CD4-positive, alpha-beta T cell treated with Interleukin-17A for 1 hour (primary cell): Measurements from ENCODE around the gene EFCAB5.
A peak's percentile ranks its signal among the peaks of the same experiment; 100 is the strongest.
"Not testable (repeated sequence)": the region's sequence is repeated elsewhere in the genome, so short reads cannot be mapped to it uniquely, and the experiment has no call there.

Experiments
- DNase-seq: peaks from one replicate; pipeline ENCODE4 v3.0.0-alpha.2; 2020

EFCAB5 gene

GRCh38 chr17:29936724-29937123 lies 4.7 kb upstream of the EFCAB5 start:
- DNase-seq, result no peak

- DNase-seq, result no peak
These were observed 3.8 kb downstream of the EFCAB5 start for GRCh38 chr17:29945281-29945680.

GRCh38 chr17:29948448-29949215 lies 7.2 kb downstream of the EFCAB5 start:
- DNase-seq, result no peak

- DNase-seq, result no peak
These were observed 8.3 kb downstream of the EFCAB5 start for GRCh38 chr17:29949696-29950095.

- no peak for DNase-seq
These were observed 13.0 kb downstream of the EFCAB5 start for GRCh38 chr17:29954405-29954804.

GRCh38 chr17:29956225-29956624 lies 14.8 kb downstream of the EFCAB5 start:
- no peak for DNase-seq

- DNase-seq, result not testable (repeated sequence)
These were observed 16.1 kb downstream of the EFCAB5 start for GRCh38 chr17:29957488-29957887.

- no peak for DNase-seq
These were observed 17.7 kb downstream of the EFCAB5 start for GRCh38 chr17:29958947-29959657.

- no peak for DNase-seq
These were observed 18.4 kb downstream of the EFCAB5 start for GRCh38 chr17:29959658-29960337.

GRCh38 chr17:29962656-29963055 lies 21.2 kb downstream of the EFCAB5 start:
- DNase-seq, result no peak

- no peak for DNase-seq
These were observed 26.8 kb downstream of the EFCAB5 start for GRCh38 chr17:29968271-29968670.

- no peak for DNase-seq
These were observed 30.8 kb downstream of the EFCAB5 start for GRCh38 chr17:29972277-29972676.

GRCh38 chr17:29973005-29973404 lies 31.6 kb downstream of the EFCAB5 start:
- DNase-seq, result no peak

GRCh38 chr17:29977836-29978235 lies 36.4 kb downstream of the EFCAB5 start:
- no peak for DNase-seq

GRCh38 chr17:29980261-29980660 lies 38.8 kb downstream of the EFCAB5 start:
- no peak for DNase-seq

- DNase-seq, result no peak
These were observed 41.7 kb downstream of the EFCAB5 start for GRCh38 chr17:29982991-29983653.

- no peak for DNase-seq
These were observed 55.0 kb downstream of the EFCAB5 start for GRCh38 chr17:29996458-29996857.

- DNase-seq, result peak; percentile 8
These were observed 58.7 kb downstream of the EFCAB5 start for GRCh38 chr17:30000001-30000754.

GRCh38 chr17:30000755-30001257 lies 59.4 kb downstream of the EFCAB5 start:
- DNase-seq, result no peak

GRCh38 chr17:30002088-30002487 lies 60.7 kb downstream of the EFCAB5 start:
- DNase-seq, result no peak

GRCh38 chr17:30005709-30006320 lies 64.4 kb downstream of the EFCAB5 start:
- no peak for DNase-seq

GRCh38 chr17:30011934-30012333 lies 70.5 kb downstream of the EFCAB5 start:
- DNase-seq, result not testable (repeated sequence)
